CD14-positive monocyte (primary cell): ENCODE results near the gene AAR2. TPM values are rescaled to one million over a fixed set of nuclear protein-coding genes. Genes with fewer than 3 reads are reported as not detected.

ENCODE experiments used
- DNase-seq, 3 donors: peaks; one replicate each; pipeline ENCODE4 v3.0.0-alpha.2; 2011 to 2022
- H2AFZ ChIP-seq: 2 replicates; pipeline ENCODE4 v1.6.0; 2012; ENCODE audit warnings: mild to moderate bottlenecking, low read depth, low read length, inconsistent platforms; ENCODE audit not compliant: insufficient read depth, poor library complexity, severe bottlenecking
- H3K27ac ChIP-seq, 2 donors: 1 replicate in 1 of 2; 2 replicates in 1 of 2; pipeline ENCODE4 v1.5.1; 2012 to 2013; ENCODE audit warnings: low read length in 2 of 2, control low read depth in 1 of 2, inconsistent platforms in 1 of 2, low read depth in 1 of 2, mild to moderate bottlenecking in 1 of 2
- H3K27me3 ChIP-seq, 2 donors: one replicate each; pipeline versions ENCODE4 v1.6.0 to v1.6.1; 2011 to 2013; ENCODE audit warnings: low read length in 2 of 2; ENCODE audit not compliant: control insufficient read depth in 2 of 2, insufficient read depth in 2 of 2
- H3K36me3 ChIP-seq, 2 donors: replicated peaks in 1 of 2; 1 replicate in 1 of 2; 2 replicates in 1 of 2; pipeline versions ENCODE4 v1.5.1 to v1.6.1; 2012 to 2013; ENCODE audit warnings: low read length in 2 of 2, control low read depth in 1 of 2, inconsistent platforms in 1 of 2, mild to moderate bottlenecking in 1 of 2; ENCODE audit not compliant: insufficient read depth in 2 of 2, control insufficient read depth in 1 of 2
- H3K4me1 ChIP-seq, 2 donors: 1 replicate in 1 of 2; 2 replicates in 1 of 2; pipeline versions ENCODE4 v1.5.1 to v1.6.1; 2012 to 2013; ENCODE audit warnings: low read length in 2 of 2, control low read depth in 1 of 2, inconsistent platforms in 1 of 2, mild to moderate bottlenecking in 1 of 2, moderate library complexity in 1 of 2; ENCODE audit not compliant: insufficient read depth in 2 of 2, control insufficient read depth in 1 of 2
- H3K4me2 ChIP-seq: replicated peaks from 2 replicates; pipeline ENCODE3; 2012; ENCODE audit warnings: low read length, moderate library complexity, mild to moderate bottlenecking; ENCODE audit not compliant: poor library complexity, severe bottlenecking; ENCODE audit errors: extremely low read depth
- H3K4me3 ChIP-seq, 3 experiments: fragments of 200-600 bp in 1 of 3; sonication (generic) in 1 of 3; replicated peaks in 1 of 3; 1 replicate in 2 of 3; 2 replicates in 1 of 3; pipeline ENCODE4 v1.5.1; 2011 to 2013; ENCODE audit warnings: low read length in 3 of 3, mild to moderate bottlenecking in 3 of 3, control low read depth in 2 of 3, low read depth in 2 of 3, inconsistent platforms in 1 of 3, moderate library complexity in 1 of 3
- H3K79me2 ChIP-seq: 2 replicates; pipeline ENCODE4 v1.6.0; 2012; ENCODE audit warnings: mild to moderate bottlenecking, control low read depth, inconsistent platforms, low read length, moderate library complexity; ENCODE audit not compliant: insufficient read depth
- H3K9ac ChIP-seq: 2 replicates; pipeline ENCODE4 v1.6.0; 2017; ENCODE audit warnings: low read length, mild to moderate bottlenecking; ENCODE audit not compliant: insufficient read depth, poor library complexity, severe bottlenecking
- H3K9me3 ChIP-seq, 2 donors: replicated peaks in 1 of 2; 1 replicate in 1 of 2; 2 replicates in 1 of 2; pipeline versions ENCODE4 v1.5.1 to v1.6.1; 2012 to 2013; ENCODE audit warnings: low read length in 2 of 2, control low read depth in 1 of 2; ENCODE audit not compliant: control insufficient read depth in 1 of 2, insufficient read depth in 1 of 2
- H4K20me1 ChIP-seq: 2 replicates; pipeline ENCODE4 v1.6.0; 2012; ENCODE audit warnings: mild to moderate bottlenecking, low read length, control low read depth, moderate library complexity; ENCODE audit not compliant: insufficient read depth
- H3K27ac Mint-ChIP-seq, 7 donors: one replicate each; pipeline ENCODE4 v1.8.0; 2020; ENCODE audit warnings: mild to moderate bottlenecking in 7 of 7, mixed read lengths in 7 of 7, moderate library complexity in 6 of 7, inconsistent platforms in 2 of 7
- H3K27me3 Mint-ChIP-seq, 3 donors: one replicate each; pipeline ENCODE4 v1.8.0; 2021 to 2022; ENCODE audit warnings: low read depth in 3 of 3, mild to moderate bottlenecking in 3 of 3, mixed read lengths in 3 of 3, moderate library complexity in 3 of 3, inconsistent platforms in 1 of 3
- H3K36me3 Mint-ChIP-seq, 2 donors: one replicate each; pipeline ENCODE4 v1.8.0; 2020; ENCODE audit warnings: mixed read lengths in 2 of 2, inconsistent platforms in 1 of 2, mild to moderate bottlenecking in 1 of 2
- H3K4me1 Mint-ChIP-seq: one replicate; pipeline ENCODE4 v1.8.0; 2020; ENCODE audit warnings: mild to moderate bottlenecking, mixed read lengths
- H3K4me3 Mint-ChIP-seq, 2 donors: one replicate each; pipeline ENCODE4 v1.8.0; 2020; ENCODE audit warnings: mild to moderate bottlenecking in 2 of 2, mixed read lengths in 2 of 2, moderate library complexity in 1 of 2
- H3K9me3 Mint-ChIP-seq, 7 donors: one replicate each; pipeline ENCODE4 v1.8.0; 2020 to 2022; ENCODE audit warnings: mixed read lengths in 7 of 7, mild to moderate bottlenecking in 6 of 7, moderate library complexity in 6 of 7, inconsistent platforms in 2 of 7
- WGBS: methylation state at CpG from one replicate; pipeline ENCODE4 v1.1.5; 2013; ENCODE audit warnings: missing lambda C conversion rate; ENCODE audit not compliant: insufficient coverage; 5-methylcytosine and 5-hydroxymethylcytosine counted together
- intact Hi-C, 2 donors: fragments of 100-400 bp; cut with micrococcal nuclease; formaldehyde crosslinking; loops; one replicate each; pipeline versions ENCODE4 v1.15.0 to v1.15.1; 2023
- polyA plus RNA-seq, 3 donors: library from polyadenylated mRNA; depleted of rRNA in 1 of 3; unstranded in 2 of 3; stranded (reverse) in 1 of 3; fragments of 300-500 nt in 2 of 3; fragments of >200 nt in 1 of 3; fragmentation: Illumina TruSeq in 2 of 3; gene quantifications; 1 replicate in 2 of 3; 2 replicates in 1 of 3; pipeline ENCODE4 v1.2.3, GENCODE V29; 2012 to 2021
- TF ChIP-seq, protein P1 (sequence below): fragments of 200-600 bp; IDR thresholded peaks from one replicate; pipeline ENCODE4 v1.8.0; 2022; ENCODE audit warnings: antibody characterized with exemption, mild to moderate bottlenecking

AAR2 gene
- polyA plus RNA-seq, 3 donors: 9.1 to 48.8 (median 45.2) TPM

DNA sequence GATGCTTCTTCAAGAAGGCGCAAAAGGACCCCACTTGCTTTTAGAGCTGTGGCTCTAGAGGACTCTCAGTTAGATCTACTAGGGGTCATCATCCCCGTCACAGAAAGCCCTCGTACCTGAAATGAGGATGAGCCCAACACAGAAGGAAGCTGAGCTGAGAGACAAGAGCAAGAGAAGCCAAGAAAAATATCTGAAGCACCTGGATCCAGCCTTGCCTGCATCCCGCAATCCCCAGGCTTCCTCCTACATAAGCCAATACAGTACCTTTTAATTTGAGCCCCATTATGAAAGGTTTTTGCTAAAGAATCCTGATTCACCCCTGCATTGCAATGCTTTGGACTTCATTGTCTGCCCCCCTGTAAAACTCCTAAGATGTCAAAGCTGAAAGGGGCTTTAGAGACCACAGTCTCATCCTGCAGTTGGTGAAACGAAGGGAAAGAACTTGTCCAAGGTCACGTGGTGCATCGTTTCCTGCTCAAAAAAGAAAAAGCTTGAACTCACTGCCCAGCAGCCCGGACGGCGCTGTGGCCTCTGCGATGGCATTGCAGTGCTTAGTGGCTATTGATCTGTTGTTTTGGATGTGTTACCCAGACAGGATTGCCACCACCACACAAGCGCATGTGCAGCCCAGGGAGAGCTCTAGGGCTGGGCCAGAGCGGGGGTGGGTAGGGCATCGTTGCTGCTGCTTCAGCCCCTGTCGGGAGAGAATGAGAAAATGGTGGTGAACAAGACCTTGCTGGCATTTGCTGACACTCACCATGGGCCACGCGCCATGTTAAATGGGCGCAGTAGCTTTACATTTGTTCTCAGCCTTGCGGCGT, 28.4 kb downstream of the AAR2 start:
- no peaks in the 10 kb centered on the region for H4K20me1 ChIP-seq
- 92% methylated on average over 15 of the region's 20 CpGs for WGBS
- H2AFZ ChIP-seq: no peak overlapping the region
- Mint-ChIP-seq H3K4me3 (no peak overlapping the region), H3K36me3 (no peaks in the 10 kb centered on the region), H3K9me3 (no peaks in the 10 kb centered on the region), H3K27ac (no peak overlapping the region), H3K27me3 (peaks cover 0 to 7% (median 3%) of the 10 kb centered on the region in 3 donors), H3K4me1 (no peaks in the 10 kb centered on the region)
- H3K9ac ChIP-seq: no peak overlapping the region
- no peak for DNase-seq
- H3K27me3 ChIP-seq: no peaks in the 10 kb centered on the region
- H3K4me1 ChIP-seq: no peaks in the 10 kb centered on the region
- H3K4me2 ChIP-seq: no peak overlapping the region
- TF ChIP-seq, protein P1, sequence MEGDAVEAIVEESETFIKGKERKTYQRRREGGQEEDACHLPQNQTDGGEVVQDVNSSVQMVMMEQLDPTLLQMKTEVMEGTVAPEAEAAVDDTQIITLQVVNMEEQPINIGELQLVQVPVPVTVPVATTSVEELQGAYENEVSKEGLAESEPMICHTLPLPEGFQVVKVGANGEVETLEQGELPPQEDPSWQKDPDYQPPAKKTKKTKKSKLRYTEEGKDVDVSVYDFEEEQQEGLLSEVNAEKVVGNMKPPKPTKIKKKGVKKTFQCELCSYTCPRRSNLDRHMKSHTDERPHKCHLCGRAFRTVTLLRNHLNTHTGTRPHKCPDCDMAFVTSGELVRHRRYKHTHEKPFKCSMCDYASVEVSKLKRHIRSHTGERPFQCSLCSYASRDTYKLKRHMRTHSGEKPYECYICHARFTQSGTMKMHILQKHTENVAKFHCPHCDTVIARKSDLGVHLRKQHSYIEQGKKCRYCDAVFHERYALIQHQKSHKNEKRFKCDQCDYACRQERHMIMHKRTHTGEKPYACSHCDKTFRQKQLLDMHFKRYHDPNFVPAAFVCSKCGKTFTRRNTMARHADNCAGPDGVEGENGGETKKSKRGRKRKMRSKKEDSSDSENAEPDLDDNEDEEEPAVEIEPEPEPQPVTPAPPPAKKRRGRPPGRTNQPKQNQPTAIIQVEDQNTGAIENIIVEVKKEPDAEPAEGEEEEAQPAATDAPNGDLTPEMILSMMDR: no peak
- intact Hi-C loops: no loop called here
- H3K4me3 ChIP-seq: no peak overlapping the region
- H3K9me3 ChIP-seq: no peaks in the 10 kb centered on the region
- no peak overlapping the region for H3K27ac ChIP-seq
- H3K79me2 ChIP-seq: no peaks in the 10 kb centered on the region
- no peaks in the 10 kb centered on the region for H3K36me3 ChIP-seq

DNA sequence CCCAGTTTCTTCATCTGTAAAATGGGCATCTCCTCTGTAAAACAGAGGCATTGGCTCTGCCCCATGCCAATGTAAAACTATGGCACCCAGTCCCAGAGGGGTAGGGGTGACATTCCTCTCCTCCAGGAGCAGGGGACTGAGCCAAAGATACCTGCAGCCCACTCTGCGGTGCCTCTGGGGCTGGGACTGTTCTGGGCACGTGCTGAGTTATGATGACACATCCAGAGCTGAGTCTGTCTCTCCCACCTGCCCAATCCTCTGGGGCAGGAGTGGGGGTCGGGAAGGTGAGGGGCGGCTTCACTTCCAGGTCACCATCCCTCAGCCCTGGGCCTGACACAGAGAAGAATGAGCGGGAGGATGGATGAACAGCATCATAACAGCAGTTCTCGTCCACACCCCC, 29.9 kb downstream of the AAR2 start:
- no peaks in the 10 kb centered on the region for H3K4me1 ChIP-seq
- H3K9ac ChIP-seq: no peak overlapping the region
- Mint-ChIP-seq H3K27me3 (peaks cover 0 to 7% (median 3%) of the 10 kb centered on the region in 3 donors), H3K9me3 (no peaks in the 10 kb centered on the region), H3K27ac (peak overlapping the region in 1 of 7 donors; percentile 25), H3K4me3 (no peak overlapping the region), H3K36me3 (no peaks in the 10 kb centered on the region), H3K4me1 (no peaks in the 10 kb centered on the region)
- H3K9me3 ChIP-seq: no peaks in the 10 kb centered on the region
- H4K20me1 ChIP-seq: no peaks in the 10 kb centered on the region
- no peak for DNase-seq
- no peak overlapping the region for H3K4me2 ChIP-seq
- no peak overlapping the region for H2AFZ ChIP-seq
- H3K79me2 ChIP-seq: no peaks in the 10 kb centered on the region
- no peaks in the 10 kb centered on the region for H3K36me3 ChIP-seq
- TF ChIP-seq, protein P1: no peak
- H3K4me3 ChIP-seq: no peak overlapping the region
- intact Hi-C loops: no loop called here
- H3K27ac ChIP-seq: no peak overlapping the region
- H3K27me3 ChIP-seq: no peaks in the 10 kb centered on the region
- WGBS: 97% methylated on average over 5 of the region's 6 CpGs
